ENCODE measurements around the gene NAGPA. TPM values are rescaled to one million over a fixed set of nuclear protein-coding genes. Genes with fewer than 3 reads are reported as not detected.

NAGPA gene
- polyA plus RNA-seq, 4 donors, result 13.2 to 26.8 (median 21.5) TPM

DNA sequence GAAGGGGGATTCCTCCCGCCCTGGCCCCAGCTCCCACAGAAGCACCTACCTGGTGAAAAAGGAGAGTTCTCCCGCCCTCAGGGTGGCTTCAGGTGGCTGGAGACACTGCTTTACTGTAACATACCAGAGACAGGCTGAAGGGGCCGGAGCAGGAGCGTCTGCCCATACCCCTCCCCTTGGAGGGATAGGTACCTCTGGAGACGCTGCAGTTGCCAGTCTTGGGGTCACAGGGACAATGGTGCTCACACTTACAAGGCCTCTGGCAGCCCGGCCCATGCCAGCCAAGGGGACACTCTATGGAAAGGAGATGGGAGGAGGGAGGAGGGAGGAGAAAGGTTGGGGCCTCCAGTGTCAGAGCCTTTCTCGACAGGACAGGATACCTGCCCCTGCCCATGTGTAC lies 6.6 kb downstream of the NAGPA start:
- Histone ChIP-seq H3K27ac (ENCODE audit: low read depth in 1 of 3, low read length in 2 of 3) (no peak overlapping the region), H3K4me3 (ENCODE audit: low read depth in 1 of 3, low read length in 3 of 3) (no peak overlapping the region), H3K36me3 (ENCODE audit: control insufficient read depth in 3 of 3, insufficient read depth in 2 of 3, low read depth in 1 of 3, low read length in 3 of 3) (peaks cover 2 to 64% (median 8%) of the 10 kb centered on the region in 3 donors), H3K9me3 (ENCODE audit: control insufficient read depth in 2 of 2, insufficient read depth in 1 of 2, low read depth in 1 of 2, low read length in 1 of 2) (no peaks in the 10 kb centered on the region), H3K27me3 (ENCODE audit: control insufficient read depth in 3 of 3, insufficient read depth in 3 of 3, low read length in 3 of 3) (no peaks in the 10 kb centered on the region), H3K4me1 (ENCODE audit: control insufficient read depth in 3 of 3, insufficient read depth in 2 of 3, low read depth in 1 of 3, low read length in 2 of 3) (no peaks in the 10 kb centered on the region)
- 93 to 95% (median 94%) methylated on average over 6 to 7 of the region's 7 CpGs for WGBS, 3 donors
- FAIRE-seq (no peak), DNase-seq (no peak)

DNA sequence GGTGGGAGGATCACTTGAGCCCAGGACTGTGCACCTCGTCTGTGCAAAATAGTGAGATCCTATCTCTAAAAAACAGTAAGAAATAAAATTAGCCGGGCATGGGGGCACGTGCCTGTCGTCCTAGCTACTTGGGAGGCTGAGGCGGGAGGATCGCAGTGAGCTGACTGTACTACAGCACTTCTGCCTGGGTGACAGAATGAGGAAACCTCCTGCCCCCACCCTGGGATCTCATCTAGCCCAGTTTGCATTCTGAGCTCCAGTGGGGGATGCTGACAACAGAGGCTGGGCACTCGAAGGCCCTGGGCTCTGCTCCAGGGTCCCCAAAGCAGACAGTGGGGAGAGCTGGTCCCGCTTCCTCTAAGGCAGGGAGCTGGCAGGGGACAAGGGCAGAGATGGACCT lies 7.1 kb downstream of the NAGPA start:
- no peaks in the 10 kb centered on the region for H3K9me3 ChIP-seq (ENCODE audit: control insufficient read depth in 2 of 2, insufficient read depth in 1 of 2, low read depth in 1 of 2, low read length in 1 of 2)
- no peak overlapping the region for H3K27ac ChIP-seq (ENCODE audit: low read depth in 1 of 3, low read length in 2 of 3)
- peaks cover 2 to 61% (median 8%) of the 10 kb centered on the region in 3 donors for H3K36me3 ChIP-seq (ENCODE audit: control insufficient read depth in 3 of 3, insufficient read depth in 2 of 3, low read depth in 1 of 3, low read length in 3 of 3)
- no peak for DNase-seq
- no peak overlapping the region for H3K4me3 ChIP-seq (ENCODE audit: low read depth in 1 of 3, low read length in 3 of 3)
- H3K27me3 ChIP-seq (ENCODE audit: control insufficient read depth in 3 of 3, insufficient read depth in 3 of 3, low read length in 3 of 3), result no peaks in the 10 kb centered on the region
- no peak for FAIRE-seq
- no peaks in the 10 kb centered on the region for H3K4me1 ChIP-seq (ENCODE audit: control insufficient read depth in 3 of 3, insufficient read depth in 2 of 3, low read depth in 1 of 3, low read length in 2 of 3)
- 91 to 96% (median 93%) methylated on average over 8 of the region's 8 CpGs for WGBS, 3 donors

DNA sequence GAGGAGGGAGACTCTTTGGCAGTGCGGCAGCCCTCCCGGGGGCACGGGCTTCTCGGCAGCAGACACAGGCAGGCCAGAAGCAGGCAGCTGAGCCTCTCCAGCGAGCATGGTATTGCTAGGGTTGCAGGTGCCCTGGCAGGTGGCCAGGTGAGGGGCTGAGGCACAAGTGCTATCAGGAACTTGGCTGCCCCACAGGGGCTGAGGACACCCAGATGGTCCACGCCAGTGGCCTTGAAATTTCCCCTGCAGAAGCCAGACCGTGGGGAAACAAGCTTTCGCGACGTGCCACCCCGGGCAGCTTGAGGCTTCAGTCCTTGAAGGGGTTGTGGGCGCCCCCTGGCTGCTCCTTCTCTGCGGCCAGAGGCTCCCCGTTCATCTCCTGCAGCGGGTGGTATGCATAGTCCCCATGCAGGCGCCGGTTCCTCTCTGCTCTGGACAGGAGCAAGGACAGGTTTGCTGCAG lies 8.5 kb downstream of the NAGPA start:
- no peak for FAIRE-seq

DNA sequence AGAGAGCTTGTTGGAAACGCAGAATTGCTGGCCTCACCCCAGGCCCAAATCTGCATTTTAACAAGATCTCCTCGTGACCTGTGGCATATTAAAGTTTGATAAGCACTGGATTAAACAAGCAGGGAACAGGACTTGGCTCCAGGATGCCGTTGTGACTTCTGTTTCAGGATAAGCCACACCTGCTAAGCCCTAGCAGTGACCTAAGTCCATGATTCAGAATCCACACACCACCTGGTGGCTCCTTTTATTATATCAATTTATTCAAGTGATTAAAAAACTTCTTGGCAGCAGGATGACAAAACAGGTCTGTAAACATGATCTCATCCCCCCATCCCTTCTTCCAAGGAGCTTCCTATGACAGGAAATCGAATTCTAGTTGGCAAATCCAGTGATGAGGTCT lies 9.1 kb downstream of the NAGPA start:
- DNase-seq (peak; percentile 19 to 89), FAIRE-seq (no peak)
- no peak overlapping the region for H3K4me3 ChIP-seq (ENCODE audit: low read depth in 1 of 3, low read length in 3 of 3)
- WGBS, 3 donors, result 8 to 45% (median 25%) methylated on average over 4 of the region's 4 CpGs
- H3K36me3 ChIP-seq (ENCODE audit: control insufficient read depth in 3 of 3, insufficient read depth in 2 of 3, low read depth in 1 of 3, low read length in 3 of 3), result peaks cover 2 to 44% (median 8%) of the 10 kb centered on the region in 3 donors
- H3K9me3 ChIP-seq (ENCODE audit: control insufficient read depth in 2 of 2, insufficient read depth in 1 of 2, low read depth in 1 of 2, low read length in 1 of 2), result no peaks in the 10 kb centered on the region
- H3K27ac ChIP-seq (ENCODE audit: low read depth in 1 of 3, low read length in 2 of 3), result no peak overlapping the region
- H3K27me3 ChIP-seq (ENCODE audit: control insufficient read depth in 3 of 3, insufficient read depth in 3 of 3, low read length in 3 of 3), result no peaks in the 10 kb centered on the region
- no peaks in the 10 kb centered on the region for H3K4me1 ChIP-seq (ENCODE audit: control insufficient read depth in 3 of 3, insufficient read depth in 2 of 3, low read depth in 1 of 3, low read length in 2 of 3)

More for the DNA sequence above, 8.5 kb downstream of the NAGPA start:
- no peak overlapping the region for H3K4me3 ChIP-seq (ENCODE audit: low read depth in 1 of 3, low read length in 3 of 3)
- WGBS, 3 donors, result 20 to 40% (median 35%) methylated on average over 12 to 17 of the region's 17 CpGs
- H3K27ac ChIP-seq (ENCODE audit: low read depth in 1 of 3, low read length in 2 of 3), result no peak overlapping the region
- no peaks in the 10 kb centered on the region for H3K9me3 ChIP-seq (ENCODE audit: control insufficient read depth in 2 of 2, insufficient read depth in 1 of 2, low read depth in 1 of 2, low read length in 1 of 2)
- H3K36me3 ChIP-seq (ENCODE audit: control insufficient read depth in 3 of 3, insufficient read depth in 2 of 3, low read depth in 1 of 3, low read length in 3 of 3), result peaks cover 2 to 50% (median 8%) of the 10 kb centered on the region in 3 donors
- no peaks in the 10 kb centered on the region for H3K27me3 ChIP-seq (ENCODE audit: control insufficient read depth in 3 of 3, insufficient read depth in 3 of 3, low read length in 3 of 3)
- H3K4me1 ChIP-seq (ENCODE audit: control insufficient read depth in 3 of 3, insufficient read depth in 2 of 3, low read depth in 1 of 3, low read length in 2 of 3), result no peaks in the 10 kb centered on the region
- peak; percentile 26 to 34 for DNase-seq

DNA sequence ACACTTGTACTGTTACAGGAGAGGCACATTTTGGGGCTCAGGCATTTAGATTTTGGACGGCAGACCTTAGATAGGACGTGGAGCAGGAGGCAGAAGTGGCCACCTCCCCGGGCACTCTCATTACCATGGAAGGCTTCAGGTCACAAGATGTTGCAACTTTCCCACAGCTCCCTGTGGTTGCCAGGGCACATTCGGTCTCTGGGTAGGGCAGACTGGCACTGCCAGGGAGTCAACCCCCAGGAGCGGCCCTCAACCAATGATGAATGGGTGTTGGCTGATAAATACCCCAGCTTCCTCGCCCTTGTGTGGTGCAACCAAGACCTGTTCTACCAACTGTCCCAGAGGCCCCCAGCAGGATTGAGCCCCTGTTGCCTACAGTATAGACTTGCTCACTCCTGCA lies 11.2 kb downstream of the NAGPA start:
- FAIRE-seq (no peak), DNase-seq (no peak)
- H3K9me3 ChIP-seq (ENCODE audit: control insufficient read depth in 2 of 2, insufficient read depth in 1 of 2, low read depth in 1 of 2, low read length in 1 of 2), result no peaks in the 10 kb centered on the region
- H3K4me3 ChIP-seq (ENCODE audit: low read depth in 1 of 3, low read length in 3 of 3), result no peak overlapping the region
- 79 to 87% (median 82%) methylated on average over 6 of the region's 6 CpGs for WGBS, 3 donors
- H3K27me3 ChIP-seq (ENCODE audit: control insufficient read depth in 3 of 3, insufficient read depth in 3 of 3, low read length in 3 of 3), result no peaks in the 10 kb centered on the region
- no peak overlapping the region for H3K27ac ChIP-seq (ENCODE audit: low read depth in 1 of 3, low read length in 2 of 3)
- peaks cover 2 to 24% (median 4%) of the 10 kb centered on the region in 3 donors for H3K36me3 ChIP-seq (ENCODE audit: control insufficient read depth in 3 of 3, insufficient read depth in 2 of 3, low read depth in 1 of 3, low read length in 3 of 3)
- no peaks in the 10 kb centered on the region for H3K4me1 ChIP-seq (ENCODE audit: control insufficient read depth in 3 of 3, insufficient read depth in 2 of 3, low read depth in 1 of 3, low read length in 2 of 3)

DNA sequence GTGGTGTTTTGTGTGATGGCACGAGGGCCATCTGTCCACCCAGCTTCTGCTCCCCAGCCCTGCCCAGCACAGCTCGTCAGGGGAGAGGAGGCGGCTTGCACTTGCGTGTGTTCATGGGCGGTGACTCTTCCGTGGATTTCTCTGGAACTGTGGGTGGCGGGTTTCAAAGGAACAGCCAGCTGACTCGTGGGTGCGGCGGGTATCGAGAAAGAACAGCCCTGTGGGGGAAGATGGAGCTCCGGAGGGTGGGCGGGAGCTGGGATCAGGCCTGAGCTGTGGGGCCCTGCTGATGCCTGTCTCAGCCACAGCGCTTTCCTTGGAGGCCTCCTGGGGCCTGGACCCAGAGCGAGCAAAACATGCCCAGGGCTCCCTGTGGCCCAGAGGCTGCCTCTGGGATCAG lies 13.2 kb downstream of the NAGPA start:
- no peak overlapping the region for H3K27ac ChIP-seq (ENCODE audit: low read depth in 1 of 3, low read length in 2 of 3)
- H3K9me3 ChIP-seq (ENCODE audit: control insufficient read depth in 2 of 2, insufficient read depth in 1 of 2, low read depth in 1 of 2, low read length in 1 of 2), result no peaks in the 10 kb centered on the region
- H3K36me3 ChIP-seq (ENCODE audit: control insufficient read depth in 3 of 3, insufficient read depth in 2 of 3, low read depth in 1 of 3, low read length in 3 of 3), result peaks cover 0 to 10% (median 0%) of the 10 kb centered on the region in 3 donors
- no peaks in the 10 kb centered on the region for H3K4me1 ChIP-seq (ENCODE audit: control insufficient read depth in 3 of 3, insufficient read depth in 2 of 3, low read depth in 1 of 3, low read length in 2 of 3)
- no peak overlapping the region for H3K4me3 ChIP-seq (ENCODE audit: low read depth in 1 of 3, low read length in 3 of 3)
- DNase-seq, result no peak
- no peak for FAIRE-seq
- no peaks in the 10 kb centered on the region for H3K27me3 ChIP-seq (ENCODE audit: control insufficient read depth in 3 of 3, insufficient read depth in 3 of 3, low read length in 3 of 3)
- WGBS, 3 donors, result 74 to 78% (median 76%) methylated on average over 12 to 15 of the region's 15 CpGs

DNA sequence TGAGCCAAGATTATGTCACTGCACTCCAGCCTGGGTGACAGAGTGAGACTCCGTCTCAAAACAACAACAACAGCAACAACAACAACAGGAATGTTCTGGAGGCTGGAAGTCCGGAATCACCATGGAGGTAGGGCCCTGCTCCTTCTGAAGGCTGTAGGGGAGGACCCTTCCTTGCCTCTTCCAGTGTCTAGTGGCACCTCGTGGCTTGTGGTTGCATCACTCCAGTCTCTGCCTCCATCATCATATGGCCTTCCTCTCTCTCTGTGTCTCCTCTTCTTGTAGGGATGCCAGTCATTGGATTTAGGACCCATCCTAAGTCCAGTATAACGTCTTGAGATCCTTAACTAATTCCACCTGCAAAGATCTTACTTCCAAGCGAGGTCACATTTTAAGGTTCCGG lies 14.0 kb downstream of the NAGPA start:
- Histone ChIP-seq H3K36me3 (ENCODE audit: control insufficient read depth in 3 of 3, insufficient read depth in 2 of 3, low read depth in 1 of 3, low read length in 3 of 3) (peaks cover 0 to 3% (median 0%) of the 10 kb centered on the region in 3 donors), H3K27ac (ENCODE audit: low read depth in 1 of 3, low read length in 2 of 3) (no peak overlapping the region), H3K9me3 (ENCODE audit: control insufficient read depth in 2 of 2, insufficient read depth in 1 of 2, low read depth in 1 of 2, low read length in 1 of 2) (no peaks in the 10 kb centered on the region), H3K27me3 (ENCODE audit: control insufficient read depth in 3 of 3, insufficient read depth in 3 of 3, low read length in 3 of 3) (no peaks in the 10 kb centered on the region), H3K4me1 (ENCODE audit: control insufficient read depth in 3 of 3, insufficient read depth in 2 of 3, low read depth in 1 of 3, low read length in 2 of 3) (no peaks in the 10 kb centered on the region), H3K4me3 (ENCODE audit: low read depth in 1 of 3, low read length in 3 of 3) (no peak overlapping the region)
- DNase-seq (no peak), FAIRE-seq (no peak)
- 68 to 79% (median 72%) methylated on average over 6 of the region's 6 CpGs for WGBS, 3 donors

DNA sequence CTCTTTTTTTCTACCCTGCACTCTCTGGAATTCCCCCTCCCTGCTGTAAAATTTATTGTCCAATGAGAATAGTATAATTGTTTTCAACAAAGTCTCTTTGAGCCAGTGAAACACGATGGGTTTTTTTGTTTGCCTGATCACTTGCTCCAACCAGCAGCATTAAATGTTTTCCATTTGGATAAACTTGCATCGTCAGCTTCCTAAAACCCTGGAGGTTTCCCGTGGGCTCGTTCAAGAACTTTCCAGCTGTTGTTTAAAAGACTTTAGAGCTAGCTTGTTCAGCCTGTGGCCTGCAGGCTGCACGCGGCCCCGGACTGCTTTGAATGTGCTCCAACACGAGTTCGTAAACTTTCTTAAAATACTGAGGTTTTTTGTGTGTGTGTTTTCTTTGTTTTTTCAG lies 14.9 kb downstream of the NAGPA start:
- Histone ChIP-seq H3K4me1 (ENCODE audit: control insufficient read depth in 3 of 3, insufficient read depth in 2 of 3, low read depth in 1 of 3, low read length in 2 of 3) (no peaks in the 10 kb centered on the region), H3K27me3 (ENCODE audit: control insufficient read depth in 3 of 3, insufficient read depth in 3 of 3, low read length in 3 of 3) (no peaks in the 10 kb centered on the region), H3K4me3 (ENCODE audit: low read depth in 1 of 3, low read length in 3 of 3) (no peak overlapping the region), H3K9me3 (ENCODE audit: control insufficient read depth in 2 of 2, insufficient read depth in 1 of 2, low read depth in 1 of 2, low read length in 1 of 2) (no peaks in the 10 kb centered on the region), H3K36me3 (ENCODE audit: control insufficient read depth in 3 of 3, insufficient read depth in 2 of 3, low read depth in 1 of 3, low read length in 3 of 3) (no peaks in the 10 kb centered on the region), H3K27ac (ENCODE audit: low read depth in 1 of 3, low read length in 2 of 3) (no peak overlapping the region)
- FAIRE-seq (no peak), DNase-seq (no peak)
- WGBS, 3 donors, result 46 to 54% (median 48%) methylated on average over 9 of the region's 9 CpGs

DNA sequence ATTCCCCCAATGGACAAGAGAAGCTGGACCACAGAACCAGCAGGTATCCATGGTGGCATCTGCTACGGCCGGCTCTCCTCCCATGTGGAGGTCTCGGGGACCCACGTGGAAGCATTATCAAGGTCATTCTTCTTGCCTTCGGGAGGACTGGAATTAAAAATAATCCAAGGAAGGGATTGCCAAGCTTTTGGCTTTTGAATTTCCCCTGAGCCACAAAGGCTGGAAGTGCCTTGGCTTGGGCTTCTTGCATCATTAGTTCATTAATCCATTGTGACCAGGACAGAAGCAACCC lies 16.1 kb downstream of the NAGPA start:
- DNase-seq (no peak), FAIRE-seq (no peak)
- H3K36me3 ChIP-seq (ENCODE audit: control insufficient read depth in 3 of 3, insufficient read depth in 2 of 3, low read depth in 1 of 3, low read length in 3 of 3), result no peaks in the 10 kb centered on the region
- WGBS, 3 donors, result 90 to 91% (median 91%) methylated on average over 5 of the region's 5 CpGs
- no peak overlapping the region for H3K27ac ChIP-seq (ENCODE audit: low read depth in 1 of 3, low read length in 2 of 3)
- H3K4me1 ChIP-seq (ENCODE audit: control insufficient read depth in 3 of 3, insufficient read depth in 2 of 3, low read depth in 1 of 3, low read length in 2 of 3), result no peaks in the 10 kb centered on the region
- H3K4me3 ChIP-seq (ENCODE audit: low read depth in 1 of 3, low read length in 3 of 3), result no peak overlapping the region
- no peaks in the 10 kb centered on the region for H3K9me3 ChIP-seq (ENCODE audit: control insufficient read depth in 2 of 2, insufficient read depth in 1 of 2, low read depth in 1 of 2, low read length in 1 of 2)
- H3K27me3 ChIP-seq (ENCODE audit: control insufficient read depth in 3 of 3, insufficient read depth in 3 of 3, low read length in 3 of 3), result no peaks in the 10 kb centered on the region

All from small intestine (tissue), 7 donors.